ENCODE data around the gene RPL39L.

- TF ChIP-seq CTCF (IDR thresholded peaks at IDR 0.05) (no peak), POLR2AphosphoS5 (IDR thresholded peaks at IDR 0.05) (no peak), EP300 (IDR thresholded peaks at IDR 0.05) (no peak), POLR2A (IDR thresholded peaks at IDR 0.05) (no peak)
Observed at GRCh38 chr3:187139895-187140253, 578 bp upstream of the RPL39L start.

Measured in upper lobe of left lung (tissue), 4 donors.